DMS114 treated with DMSO at 0.1 percent for 48 hours (cell line): ENCODE data around the gene LMAN2L.

Experiments
- DNase-seq: peaks from one replicate; lab custom pipeline; 2025; ENCODE audit not compliant: unreplicated experiment; lab: John Stamatoyannopoulos, UW

LMAN2L gene

DNA sequence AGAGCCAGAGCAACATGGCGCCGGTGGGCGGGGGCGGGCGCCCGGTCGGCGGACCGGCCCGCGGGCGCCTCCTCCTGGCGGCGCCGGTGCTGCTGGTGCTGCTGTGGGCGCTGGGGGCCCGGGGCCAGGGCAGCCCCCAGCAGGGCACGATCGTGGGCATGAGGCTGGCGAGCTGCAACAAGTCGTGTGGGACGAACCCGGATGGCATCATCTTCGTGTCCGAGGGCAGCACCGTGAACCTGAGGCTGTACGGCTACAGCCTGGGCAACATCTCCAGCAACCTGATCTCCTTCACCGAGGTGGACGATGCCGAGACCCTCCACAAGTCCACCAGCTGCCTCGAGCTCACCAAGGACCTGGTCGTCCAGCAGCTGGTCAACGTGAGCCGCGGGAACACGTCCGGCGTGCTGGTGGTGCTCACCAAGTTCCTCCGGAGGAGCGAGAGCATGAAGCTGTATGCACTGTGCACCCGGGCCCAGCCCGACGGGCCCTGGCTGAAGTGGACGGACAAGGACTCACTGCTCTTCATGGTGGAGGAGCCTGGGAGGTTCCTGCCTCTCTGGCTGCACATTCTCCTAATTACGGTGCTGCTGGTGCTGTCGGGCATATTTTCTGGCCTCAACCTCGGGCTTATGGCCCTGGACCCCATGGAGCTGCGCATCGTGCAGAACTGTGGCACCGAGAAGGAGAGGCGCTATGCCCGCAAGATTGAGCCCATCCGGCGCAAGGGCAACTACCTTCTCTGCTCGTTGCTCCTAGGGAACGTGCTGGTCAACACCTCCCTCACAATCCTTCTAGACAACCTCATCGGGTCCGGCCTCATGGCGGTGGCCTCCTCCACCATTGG lies 21.3 kb upstream of the LMAN2L start:
- DNase-seq, result peak; percentile 40

DNA sequence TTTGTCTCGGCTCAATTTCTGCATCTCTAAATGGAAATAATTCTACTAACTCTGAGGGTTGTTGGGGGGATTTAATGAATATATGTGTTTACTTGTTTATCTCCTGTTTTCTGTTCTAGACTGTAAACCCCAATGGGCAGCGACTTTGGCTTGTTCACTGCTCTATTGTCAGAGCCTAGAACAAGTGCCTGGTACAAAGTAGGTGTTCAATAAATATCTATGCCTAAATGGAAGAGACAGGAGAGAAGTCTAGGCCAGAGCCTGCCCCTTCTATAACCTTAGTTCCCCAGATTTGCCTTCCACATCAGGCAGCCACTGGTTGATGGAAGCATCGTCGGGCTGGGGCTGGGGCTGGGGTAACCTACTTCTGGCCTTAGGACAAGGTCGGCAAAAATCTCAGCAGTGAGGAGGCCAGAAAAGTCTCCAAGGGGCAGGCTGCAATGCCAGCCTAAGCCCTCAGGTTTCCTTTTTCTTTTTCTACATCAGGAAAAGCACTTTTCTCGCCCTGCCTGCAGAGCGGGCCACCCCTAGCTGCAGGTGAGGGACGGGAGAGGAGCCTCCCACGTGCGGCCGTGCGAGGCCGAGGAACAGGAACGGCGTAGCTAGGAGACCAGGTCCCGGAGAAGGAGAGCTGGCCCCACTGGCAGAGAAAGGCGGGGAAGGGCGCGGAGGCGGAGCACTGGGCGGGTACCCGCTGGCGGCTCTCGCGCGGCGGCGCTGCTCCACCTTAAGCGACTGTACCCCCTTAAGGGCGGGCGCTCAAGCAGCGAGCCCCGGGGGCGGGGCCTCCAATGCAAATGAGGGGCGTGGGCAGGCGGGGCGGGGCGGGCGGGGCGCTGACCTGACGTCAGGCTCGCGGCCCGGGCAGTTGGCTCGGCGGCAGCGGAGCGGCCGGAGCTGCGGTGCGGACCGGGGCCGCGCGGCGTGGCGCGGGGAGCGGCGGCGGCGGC lies 20.4 kb upstream of the LMAN2L start, which contains the start of gene CNNM4:
CNNM4 (plus strand) TSS at position 867 of the 950 bp plus-strand sequence. CDS start 98 bp downstream, outside the sequence.
- DNase-seq, result peak; percentile 80

DNA sequence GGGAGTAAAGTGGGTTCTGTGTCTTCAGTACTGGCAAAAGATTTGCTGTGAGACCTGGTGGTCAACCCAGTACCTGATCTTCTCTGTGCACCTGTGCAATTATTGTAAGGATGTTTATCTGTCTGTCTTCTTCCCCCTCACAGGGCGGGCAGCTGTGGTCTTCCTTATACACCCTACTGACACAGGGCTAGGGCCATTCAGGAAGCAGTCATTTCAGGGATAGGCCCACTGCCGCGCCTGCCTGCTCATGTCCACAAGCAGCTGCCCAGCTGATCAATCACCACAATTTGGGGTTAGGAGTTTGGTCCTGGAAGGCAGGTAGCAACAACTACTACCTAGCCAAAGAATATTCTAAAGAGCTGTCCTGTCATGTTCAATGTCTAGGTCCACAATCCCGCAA lies 19.7 kb upstream of the LMAN2L start:
- no peak for DNase-seq

DNA sequence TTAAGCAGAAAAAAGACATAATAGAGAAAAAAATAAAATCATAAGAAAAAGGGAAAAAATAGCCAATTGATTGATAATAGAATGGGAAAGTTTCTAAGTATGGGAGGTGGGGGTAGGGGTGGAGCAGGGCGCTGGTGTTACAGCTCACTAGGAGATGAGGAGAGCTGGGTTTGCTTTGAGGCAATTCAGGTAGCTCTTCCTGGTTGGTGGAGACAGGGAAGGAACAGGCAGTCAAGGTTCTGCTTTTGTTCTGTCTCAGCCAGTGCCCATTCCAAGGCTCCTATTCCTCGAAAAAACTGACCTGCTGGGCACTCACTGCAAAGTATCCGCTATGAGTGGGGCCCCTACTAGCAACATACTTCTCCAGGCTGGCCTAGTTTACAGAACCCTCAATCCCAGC lies 19.1 kb upstream of the LMAN2L start:
- DNase-seq, result no peak

DNA sequence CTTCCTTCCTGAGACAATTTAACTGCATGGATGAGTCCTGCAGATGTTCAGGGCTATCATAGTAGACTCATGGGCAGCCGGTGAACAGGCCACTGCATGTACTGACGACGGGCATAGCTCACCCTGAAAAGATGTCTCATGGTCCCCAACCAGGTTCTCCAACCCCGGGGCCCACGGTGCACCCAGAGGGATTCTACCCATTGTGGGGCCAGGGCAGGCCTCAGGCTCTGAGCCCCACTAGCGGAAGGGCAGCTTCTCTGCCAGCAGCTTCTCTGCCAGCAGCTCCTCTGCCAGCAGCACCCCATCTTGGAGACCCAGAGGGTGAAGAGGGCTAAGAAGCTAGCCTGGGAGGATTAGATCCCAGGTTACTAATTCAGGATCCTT lies 17.6 kb upstream of the LMAN2L start:
- no peak for DNase-seq

DNA sequence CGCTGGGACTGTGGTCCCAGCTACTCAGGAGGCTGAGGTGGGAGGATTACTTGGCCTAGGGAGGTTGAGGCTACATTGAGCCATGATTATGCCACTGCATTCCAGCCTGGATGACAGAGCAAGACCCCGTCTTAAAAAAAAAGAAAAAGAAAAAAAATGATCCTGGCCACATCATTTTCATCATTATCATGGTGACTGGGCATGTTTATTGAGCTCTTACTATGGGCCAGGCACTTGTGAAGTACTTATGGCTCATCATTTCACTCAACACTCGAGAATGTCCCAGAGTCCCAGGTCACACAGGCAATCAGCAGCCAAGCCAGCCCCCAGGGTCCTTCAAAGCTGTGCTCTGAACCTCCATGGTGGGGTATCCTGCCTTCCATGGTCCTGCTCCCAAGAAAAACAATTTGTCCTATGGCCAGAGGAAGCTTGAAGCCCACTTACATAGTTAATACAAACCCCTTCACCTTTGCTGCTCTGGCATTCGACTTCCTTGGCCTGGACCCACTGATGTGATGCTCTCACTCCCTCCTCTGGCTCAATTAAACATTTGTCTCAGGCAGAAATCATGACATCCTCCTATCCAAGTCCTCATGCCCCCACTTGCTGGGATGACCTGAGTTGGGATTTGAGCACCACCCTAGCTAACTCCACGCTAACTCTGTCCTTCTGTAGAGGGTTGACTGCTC lies 17.1 kb upstream of the LMAN2L start:
- DNase-seq, result no peak

DNA sequence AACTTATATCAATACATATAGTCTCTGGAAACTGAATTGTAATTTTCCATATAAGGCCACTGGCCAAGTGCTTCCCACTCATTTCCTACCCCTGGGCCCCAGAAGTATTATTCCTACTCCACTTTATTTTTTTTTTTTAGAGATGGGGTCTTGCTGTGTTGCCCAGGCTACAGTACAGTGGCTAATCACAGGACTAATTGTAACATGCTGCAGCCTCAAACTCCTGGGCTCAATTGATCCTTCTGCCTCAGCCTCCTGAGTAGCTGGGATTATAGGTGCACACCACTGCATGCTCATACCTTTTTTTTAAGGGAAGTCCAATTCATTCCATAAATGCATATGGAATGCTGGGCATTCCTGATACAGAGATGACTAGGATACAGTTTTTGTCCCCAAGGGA lies 14.5 kb upstream of the LMAN2L start:
- no peak for DNase-seq

DNA sequence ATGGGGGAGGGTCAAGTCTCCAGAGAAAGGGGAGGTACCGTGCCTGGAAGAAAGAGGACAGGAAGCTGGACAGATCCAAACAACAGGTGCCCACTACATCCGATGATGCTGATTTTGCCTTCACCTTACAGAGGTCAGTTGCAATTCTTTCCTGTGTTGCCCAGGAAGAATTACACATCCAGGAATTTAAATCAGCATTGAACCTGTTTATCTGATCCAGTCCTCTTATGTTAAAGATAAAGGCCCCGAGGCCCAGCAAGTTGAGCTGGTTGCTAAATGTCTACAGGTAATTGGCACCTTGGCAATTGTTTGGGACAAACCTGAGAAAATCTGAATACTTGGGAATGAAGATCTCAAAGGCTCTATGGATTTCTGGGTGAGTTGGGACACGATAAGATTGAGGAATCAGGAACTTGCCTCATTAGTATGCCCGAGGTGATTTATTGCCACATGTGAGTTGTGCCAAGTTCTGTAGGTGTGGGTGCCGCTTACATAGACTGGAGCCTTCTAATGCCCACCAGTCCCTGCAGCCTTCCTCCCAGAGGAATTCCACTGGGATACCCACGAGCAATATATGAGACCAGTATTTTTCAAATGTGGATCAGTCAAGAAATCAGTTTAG lies 13.9 kb upstream of the LMAN2L start:
- no peak for DNase-seq

DNA sequence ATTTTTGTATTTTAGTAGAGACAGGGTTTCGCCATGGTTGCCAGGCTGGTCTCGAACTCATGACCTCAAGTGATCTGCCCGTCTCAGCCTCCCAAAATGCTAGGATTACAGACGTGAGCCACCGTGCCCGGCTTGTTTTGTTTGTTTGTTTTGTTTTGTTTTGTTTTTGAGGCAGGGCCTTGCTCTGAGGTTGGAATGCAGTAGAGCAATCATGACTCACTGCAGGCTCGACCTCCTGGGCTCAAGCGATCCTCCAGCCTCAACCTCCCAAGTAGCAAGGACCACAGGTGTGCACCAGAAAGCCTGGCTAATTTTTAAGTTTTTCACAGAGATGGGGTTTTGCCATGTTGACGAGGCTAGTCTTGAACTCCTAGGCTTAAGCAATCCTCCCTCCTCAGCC lies 11.9 kb upstream of the LMAN2L start:
- DNase-seq, result no peak

DNA sequence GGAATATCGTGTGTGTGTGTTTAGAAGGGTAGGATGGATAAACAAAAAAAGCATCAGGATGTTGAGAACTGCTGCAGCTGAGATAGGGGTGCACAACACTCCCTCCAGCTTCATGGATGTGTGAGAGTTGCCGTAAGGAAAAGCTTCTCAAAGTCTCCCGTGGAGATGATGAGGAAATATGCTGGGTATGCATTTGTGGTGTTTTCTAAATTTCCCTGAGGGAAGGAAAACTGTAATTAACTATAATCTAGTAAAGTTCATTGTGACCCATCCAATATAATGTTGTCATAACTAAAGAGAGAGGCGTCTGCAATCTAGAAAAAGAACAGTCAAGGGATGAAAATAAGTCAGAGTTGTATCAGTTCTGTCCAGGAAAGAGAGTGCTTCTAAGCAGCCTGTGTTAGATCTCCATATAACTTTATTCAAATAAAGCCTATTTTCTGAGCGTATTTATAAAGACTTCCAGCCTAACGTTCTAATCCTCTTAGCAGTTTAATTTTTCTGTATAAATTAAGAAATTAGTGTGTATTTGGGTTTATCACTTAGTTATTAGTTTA lies 7.3 kb upstream of the LMAN2L start:
- no peak for DNase-seq

DNA sequence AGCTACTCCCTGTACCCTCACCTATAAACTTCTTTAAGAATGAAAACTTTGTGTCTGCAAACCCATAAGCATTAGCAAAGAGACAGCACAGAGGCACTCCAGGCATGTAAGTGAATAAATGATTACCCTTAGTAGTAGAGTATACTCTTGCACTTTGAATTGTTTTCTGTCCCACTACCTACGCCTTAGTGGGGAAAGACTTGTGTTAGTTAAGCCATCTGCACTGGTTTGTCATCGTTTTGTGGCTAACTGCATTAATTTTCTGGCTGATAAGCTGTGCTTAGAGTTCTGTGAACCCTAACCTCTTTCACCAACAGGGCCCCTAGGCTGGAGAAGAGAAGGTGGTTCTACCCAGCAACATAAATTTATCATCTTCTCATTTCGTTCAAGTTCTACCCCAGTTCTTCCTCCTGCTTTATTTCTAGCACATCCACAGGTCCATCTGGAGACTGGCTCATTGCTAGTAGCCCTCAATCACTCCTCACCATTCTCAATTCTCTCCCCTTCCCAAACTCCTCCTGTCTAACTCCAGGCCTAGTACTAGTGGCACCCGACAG lies 710 bp downstream of the LMAN2L start:
- DNase-seq, result no peak

DNA sequence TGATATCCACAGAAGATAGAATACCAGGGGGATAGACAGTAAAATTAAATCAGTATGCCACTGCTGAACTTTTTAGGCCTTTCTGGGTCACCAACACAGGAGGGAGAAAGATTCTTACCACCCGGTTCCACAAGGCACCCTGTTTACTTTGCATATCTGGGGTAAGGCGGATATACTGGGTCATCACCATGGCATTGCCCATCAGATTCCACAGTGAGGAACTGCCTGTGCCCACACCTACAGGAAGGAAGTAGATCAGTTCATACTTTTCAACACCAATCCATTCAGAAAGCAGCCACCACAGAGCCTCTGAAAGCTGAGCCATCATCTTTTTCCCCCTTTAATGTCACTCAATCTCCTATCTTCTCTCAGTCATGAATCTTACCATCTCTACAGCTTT lies 2.0 kb downstream of the LMAN2L start:
- no peak for DNase-seq

DNA sequence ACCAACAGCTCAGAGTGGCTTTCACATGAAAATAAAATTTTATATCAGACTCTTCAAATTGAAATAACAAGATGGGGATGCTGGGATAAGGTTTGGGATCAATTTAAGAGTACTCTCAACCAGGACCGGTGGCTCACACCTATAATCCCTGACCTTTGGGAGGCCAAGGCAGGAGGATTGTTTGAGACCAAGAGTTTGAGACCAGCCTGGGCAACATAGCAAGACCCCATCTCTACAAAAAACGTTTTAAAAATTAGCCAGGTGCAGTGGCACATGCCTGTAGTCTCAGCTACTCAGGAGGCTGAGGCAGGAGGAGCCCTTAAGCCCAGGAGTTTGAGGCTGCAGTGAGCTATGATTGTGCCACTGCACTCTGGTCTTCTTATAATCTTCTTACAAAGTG lies 2.6 kb downstream of the LMAN2L start:
- no peak for DNase-seq

DNA sequence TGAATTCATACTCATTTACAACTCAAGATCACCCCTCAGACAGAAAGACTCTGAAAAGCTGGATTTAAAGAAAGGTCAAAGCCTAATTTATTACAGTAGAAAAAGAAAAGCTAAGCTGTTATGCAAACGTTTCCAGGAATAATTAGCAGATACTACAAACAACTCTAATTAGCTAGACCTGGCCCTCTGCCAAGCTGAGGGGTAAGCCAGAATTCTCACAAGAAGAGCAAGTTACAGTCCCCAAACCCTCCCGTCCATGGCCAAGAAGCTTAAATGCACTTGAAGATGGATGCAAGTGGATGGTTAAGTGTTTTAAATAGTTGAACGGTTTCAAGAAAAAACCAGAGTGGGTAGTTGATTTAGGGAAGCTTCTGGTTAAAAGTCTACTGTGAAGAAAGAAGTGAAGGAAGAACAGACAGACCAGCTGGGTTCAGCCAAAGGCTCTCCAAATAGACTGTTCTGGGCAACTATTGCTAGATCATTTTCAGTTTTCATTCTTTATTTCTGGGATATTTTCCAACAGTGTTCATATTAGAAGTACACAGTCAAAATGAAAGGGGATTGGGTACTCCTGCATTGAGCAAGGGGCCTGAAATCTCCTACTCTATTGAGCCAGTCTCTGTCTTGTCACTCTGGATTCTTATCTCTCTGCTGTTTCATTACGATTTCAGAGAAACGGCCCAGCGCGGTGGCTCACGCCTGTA lies 4.8 kb downstream of the LMAN2L start:
- no peak for DNase-seq

DNA sequence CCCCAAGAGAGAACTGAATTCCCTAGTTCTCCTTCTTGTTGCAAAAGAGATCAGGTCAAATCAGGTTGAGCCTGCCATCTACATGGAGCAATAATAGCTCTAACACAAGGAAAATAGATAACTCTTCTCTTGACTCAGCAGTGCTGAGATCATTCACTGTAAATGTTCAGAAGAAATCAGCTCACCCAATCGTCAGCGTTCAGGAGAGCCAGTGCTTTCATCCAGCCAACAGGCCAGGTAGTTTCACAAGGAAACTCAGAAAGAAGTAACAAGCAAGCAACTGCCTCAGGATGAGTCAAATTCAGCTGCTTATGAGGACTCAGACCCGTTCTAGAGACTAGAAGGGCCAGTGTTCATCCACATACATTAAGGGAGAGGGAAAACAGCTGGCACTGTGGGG lies 5.9 kb downstream of the LMAN2L start:
- DNase-seq, result no peak

DNA sequence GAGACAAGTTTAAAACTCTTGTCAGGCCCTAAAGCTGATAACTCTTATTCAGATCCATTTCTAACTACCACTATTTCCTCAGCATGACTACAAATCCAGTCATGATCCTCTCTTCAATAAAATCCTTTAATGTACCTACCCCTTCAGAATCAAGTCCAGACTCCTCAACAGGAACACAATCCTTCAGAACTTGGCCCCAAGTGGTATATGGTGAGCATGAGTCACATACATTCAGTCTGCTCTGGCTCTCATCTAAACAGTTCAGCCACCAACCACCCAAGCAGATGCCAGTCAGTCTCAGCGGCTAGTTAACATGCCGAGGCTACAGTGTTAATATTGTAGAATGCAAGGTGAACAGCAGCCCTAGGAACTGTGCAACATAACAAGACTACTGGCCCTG lies 9.7 kb downstream of the LMAN2L start:
- DNase-seq, result no peak

DNA sequence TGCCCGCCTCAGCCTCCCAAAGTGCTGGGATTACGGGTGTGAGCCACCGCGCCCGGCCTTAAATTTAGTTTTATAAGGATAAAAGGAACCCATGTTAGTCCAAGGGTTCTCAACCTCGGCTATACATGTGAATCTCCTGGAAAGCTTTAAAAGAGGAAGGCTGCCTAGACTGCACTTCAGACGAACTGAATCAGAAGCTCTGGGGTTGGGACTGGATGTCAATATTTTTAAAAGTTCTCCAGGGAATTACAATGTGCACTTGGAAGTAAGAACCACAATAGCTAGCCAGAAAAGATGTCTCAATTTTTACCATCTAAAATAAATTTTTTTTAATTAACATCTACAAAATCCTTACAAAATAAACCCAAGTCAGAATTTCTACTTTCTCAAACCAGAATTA lies 10.1 kb downstream of the LMAN2L start:
- DNase-seq, result no peak

DNA sequence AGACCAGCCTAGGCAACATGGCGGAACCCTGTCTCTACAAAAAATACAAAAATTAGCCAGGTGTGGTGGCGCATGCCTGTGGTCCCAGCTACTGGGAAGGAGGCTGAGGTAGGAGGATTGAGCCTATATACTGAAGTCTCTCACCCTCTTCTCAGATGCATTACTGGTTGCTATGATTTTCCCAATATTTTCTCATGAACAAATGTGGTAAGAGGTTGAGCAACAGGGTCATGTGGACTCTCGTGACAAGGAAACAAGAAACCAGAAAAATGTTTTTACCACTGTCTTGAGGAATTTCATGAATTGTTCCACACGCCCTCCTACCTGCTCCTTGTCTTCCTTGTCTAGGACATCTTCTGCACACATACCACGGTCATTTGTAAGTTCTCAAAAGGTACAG lies 12.4 kb downstream of the LMAN2L start:
- DNase-seq, result no peak

DNA sequence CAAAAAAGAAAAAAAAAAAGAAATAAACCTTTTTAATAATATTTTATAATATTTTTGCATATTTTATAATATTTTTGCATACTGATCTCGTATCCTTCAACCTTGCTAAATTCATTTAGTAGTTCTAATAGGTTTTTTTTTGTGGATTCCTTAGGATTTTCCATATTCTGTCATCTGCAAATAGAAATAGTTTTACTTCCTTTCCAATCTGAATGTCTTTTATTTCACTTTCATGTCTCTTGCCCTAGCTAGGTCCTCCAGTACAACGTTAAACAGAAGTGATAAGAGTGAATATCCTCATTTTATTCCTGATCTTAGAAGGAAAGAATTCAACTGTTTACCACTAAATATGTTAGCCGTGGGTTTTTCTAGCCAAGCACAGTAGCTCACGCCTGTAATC lies 13.7 kb downstream of the LMAN2L start:
- no peak for DNase-seq

DNA sequence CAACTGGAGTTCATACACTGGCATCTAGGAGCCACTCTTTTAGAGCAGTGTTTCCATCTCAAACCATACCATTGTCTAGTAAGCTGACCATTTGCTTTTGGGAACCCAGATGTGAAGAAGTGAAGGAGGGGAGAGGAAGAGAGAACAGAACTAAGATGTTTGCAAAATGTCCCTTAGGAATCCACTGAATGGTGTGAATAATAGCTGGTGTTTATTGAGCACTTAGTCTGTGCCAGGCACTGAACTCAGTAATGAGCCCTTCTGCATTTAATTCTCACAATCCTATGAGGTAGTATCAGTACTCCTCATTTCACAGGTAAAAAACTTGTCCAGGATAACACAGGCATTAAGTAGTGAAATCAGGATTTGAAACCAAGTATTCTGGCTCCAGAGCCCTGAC lies 23.5 kb downstream of the LMAN2L start:
- no peak for DNase-seq
